H1 (cell line): Measurements from ENCODE around the gene METTL6.

ENCODE experiments used
- CBX5 ChIP-seq: fragments of 300-800, 300-1000 bp; sonication (generic); IDR thresholded peaks from 2 replicates; pipeline ENCODE4 v1.7.1; 2016; ENCODE audit warnings: antibody characterized with exemption, low read length, low read depth
- CHD2 ChIP-seq: IDR thresholded peaks from 2 replicates; pipeline ENCODE4 v1.6.1; 2012; ENCODE audit warnings: low read length, improper control_type of control experiment
- EP300 ChIP-seq, 2 experiments: IDR thresholded peaks; 1 replicate in 1 of 2; 2 replicates in 1 of 2; pipeline ENCODE4 v1.6.1; 2011 to 2012; ENCODE audit warnings: low read depth in 2 of 2, low read length in 2 of 2, mild to moderate bottlenecking in 2 of 2, borderline replicate concordance in 1 of 2, inconsistent platforms in 1 of 2, moderate library complexity in 1 of 2
- RFX5 ChIP-seq: IDR thresholded peaks from 2 replicates; pipeline ENCODE4 v1.6.1; 2011; ENCODE audit warnings: low read depth, low read length, improper control_type of control experiment, borderline replicate concordance
- TF ChIP-seq, protein P1 (sequence below), 3 experiments: IDR thresholded peaks; 1 replicate in 2 of 3; 2 replicates in 1 of 3; pipeline versions ENCODE4 v1.5.1 to v1.6.1; 2011; ENCODE audit warnings: low read length in 3 of 3, mild to moderate bottlenecking in 3 of 3, inconsistent platforms in 2 of 3, low read depth in 1 of 3, moderate library complexity in 1 of 3; ENCODE audit not compliant: insufficient read depth in 1 of 3; ENCODE audit errors: control extremely low read depth in 1 of 3
- TF ChIP-seq, protein P2 (sequence below): IDR thresholded peaks from 2 replicates; pipeline ENCODE4 v1.6.1; 2011; ENCODE audit warnings: low read length, improper control_type of control experiment
- TF ChIP-seq, protein P3 (sequence below): IDR thresholded peaks from 2 replicates; pipeline ENCODE4 v1.6.1; 2012; ENCODE audit warnings: inconsistent platforms

DNA sequence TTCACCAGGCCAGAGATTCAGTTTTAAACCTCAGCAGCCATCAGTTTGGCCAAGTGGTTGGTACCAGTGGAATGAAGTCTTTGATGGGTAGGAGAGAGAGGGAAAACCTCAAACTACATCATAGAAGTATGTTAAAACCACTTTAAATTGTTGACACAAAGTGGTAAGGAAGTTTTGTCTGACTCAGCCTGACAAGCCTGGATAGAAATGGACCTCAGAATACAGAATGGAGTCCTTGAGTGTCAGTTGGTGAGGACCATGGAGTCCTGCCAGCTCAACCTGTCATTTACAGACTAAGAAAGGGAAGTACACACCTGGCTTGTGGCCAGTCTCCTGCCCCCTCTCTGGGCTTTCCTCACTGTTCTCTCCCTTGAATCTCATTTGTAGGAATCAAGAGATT, 12.1 kb upstream of the METTL6 start:
- TF ChIP-seq RFX5, result no peak
- TF ChIP-seq, protein P1, sequence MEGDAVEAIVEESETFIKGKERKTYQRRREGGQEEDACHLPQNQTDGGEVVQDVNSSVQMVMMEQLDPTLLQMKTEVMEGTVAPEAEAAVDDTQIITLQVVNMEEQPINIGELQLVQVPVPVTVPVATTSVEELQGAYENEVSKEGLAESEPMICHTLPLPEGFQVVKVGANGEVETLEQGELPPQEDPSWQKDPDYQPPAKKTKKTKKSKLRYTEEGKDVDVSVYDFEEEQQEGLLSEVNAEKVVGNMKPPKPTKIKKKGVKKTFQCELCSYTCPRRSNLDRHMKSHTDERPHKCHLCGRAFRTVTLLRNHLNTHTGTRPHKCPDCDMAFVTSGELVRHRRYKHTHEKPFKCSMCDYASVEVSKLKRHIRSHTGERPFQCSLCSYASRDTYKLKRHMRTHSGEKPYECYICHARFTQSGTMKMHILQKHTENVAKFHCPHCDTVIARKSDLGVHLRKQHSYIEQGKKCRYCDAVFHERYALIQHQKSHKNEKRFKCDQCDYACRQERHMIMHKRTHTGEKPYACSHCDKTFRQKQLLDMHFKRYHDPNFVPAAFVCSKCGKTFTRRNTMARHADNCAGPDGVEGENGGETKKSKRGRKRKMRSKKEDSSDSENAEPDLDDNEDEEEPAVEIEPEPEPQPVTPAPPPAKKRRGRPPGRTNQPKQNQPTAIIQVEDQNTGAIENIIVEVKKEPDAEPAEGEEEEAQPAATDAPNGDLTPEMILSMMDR (IDR thresholded peaks at IDR 0.05; ENCODE audit: control extremely low read depth in 1 of 3, insufficient read depth in 1 of 3, low read depth in 1 of 3, low read length in 3 of 3), result no peak
- no peak for TF ChIP-seq CBX5
- TF ChIP-seq CHD2, result no peak
- TF ChIP-seq, protein P2, sequence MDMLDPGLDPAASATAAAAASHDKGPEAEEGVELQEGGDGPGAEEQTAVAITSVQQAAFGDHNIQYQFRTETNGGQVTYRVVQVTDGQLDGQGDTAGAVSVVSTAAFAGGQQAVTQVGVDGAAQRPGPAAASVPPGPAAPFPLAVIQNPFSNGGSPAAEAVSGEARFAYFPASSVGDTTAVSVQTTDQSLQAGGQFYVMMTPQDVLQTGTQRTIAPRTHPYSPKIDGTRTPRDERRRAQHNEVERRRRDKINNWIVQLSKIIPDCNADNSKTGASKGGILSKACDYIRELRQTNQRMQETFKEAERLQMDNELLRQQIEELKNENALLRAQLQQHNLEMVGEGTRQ, result no peak
- TF ChIP-seq, protein P3, sequence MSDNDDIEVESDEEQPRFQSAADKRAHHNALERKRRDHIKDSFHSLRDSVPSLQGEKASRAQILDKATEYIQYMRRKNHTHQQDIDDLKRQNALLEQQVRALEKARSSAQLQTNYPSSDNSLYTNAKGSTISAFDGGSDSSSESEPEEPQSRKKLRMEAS, result no peak
- TF ChIP-seq EP300 (IDR thresholded peaks at IDR 0.05; ENCODE audit: borderline replicate concordance in 1 of 2, low read depth in 2 of 2, low read length in 2 of 2), result no peak
